Calu3 (cell line): ENCODE measurements around the gene NREP. TPM values are rescaled to one million over a fixed set of nuclear protein-coding genes. Genes with fewer than 3 reads are reported as not detected.

Experiments
- Bru-seq: library from RNA; stranded (reverse); fragments of 400-500 nt; gene quantifications from one replicate; lab custom pipeline; 2021; lab: Mats Ljungman, UMichigan
- BruChase-seq, 2 experiments: library from RNA; stranded (reverse); fragments of 400-500 nt; gene quantifications; one replicate each; lab custom pipeline; 2021; lab: Mats Ljungman, UMichigan
- BruUV-seq: library from RNA; stranded (reverse); fragments of 400-500 nt; replicated peaks from 2 replicates; lab custom pipeline; 2021; lab: Mats Ljungman, UMichigan
- CTCF ChIA-PET: fragments of 300-600 bp; sonication (Branson Sonifier 250); formaldehyde crosslinking; loops from one replicate; lab custom pipeline; 2022; ENCODE audit warnings: antibody characterized with exemption; lab: Charles Lee
- DNase-seq: peaks from one replicate; pipeline ENCODE4 v3.0.0; 2022
- H3K27ac Mint-ChIP-seq: one replicate; pipeline ENCODE4 v1.8.0; 2022; ENCODE audit warnings: mixed read lengths; ENCODE audit not compliant: unreplicated experiment
- H3K27me3 Mint-ChIP-seq: one replicate; pipeline ENCODE4 v1.8.0; 2022; ENCODE audit warnings: mixed read lengths; ENCODE audit not compliant: unreplicated experiment
- H3K36me3 Mint-ChIP-seq: one replicate; pipeline ENCODE4 v1.8.0; 2022; ENCODE audit warnings: mild to moderate bottlenecking, moderate library complexity, mixed read lengths; ENCODE audit not compliant: insufficient read depth, unreplicated experiment
- H3K4me1 Mint-ChIP-seq: one replicate; pipeline ENCODE4 v1.8.0; 2022; ENCODE audit warnings: mild to moderate bottlenecking, low read depth, mixed read lengths; ENCODE audit not compliant: unreplicated experiment
- H3K4me3 Mint-ChIP-seq: one replicate; pipeline ENCODE4 v1.8.0; 2022; ENCODE audit warnings: mild to moderate bottlenecking, low read depth, moderate library complexity, mixed read lengths; ENCODE audit not compliant: unreplicated experiment
- H3K9me3 Mint-ChIP-seq: one replicate; pipeline ENCODE4 v1.8.0; 2022; ENCODE audit warnings: low read depth, mixed read lengths; ENCODE audit not compliant: unreplicated experiment
- CTCF ChIP-seq: fragments of 200-600 bp; IDR thresholded peaks from one replicate; pipeline ENCODE4 v1.8.0; 2022; ENCODE audit warnings: antibody characterized with exemption; ENCODE audit not compliant: unreplicated experiment
- intact Hi-C: fragments of 100-400 bp; cut with micrococcal nuclease; formaldehyde crosslinking; loops from one replicate; pipeline ENCODE4 v1.10.0; 2022; ENCODE audit not compliant: unreplicated experiment
- long read RNA-seq: library from polyadenylated mRNA; stranded (forward); transcript quantifications from one replicate; pipeline ENCODE4 v2.0.0, GENCODE V29; 2022
- total RNA-seq: library from RNA; stranded (reverse); gene quantifications from 2 replicates; pipeline ENCODE4 v1.2.3, GENCODE V29; 2022

Gene NREP
- 19.4 and 24.6 TPM in 2 replicates for total RNA-seq
- percentile 39 among the genes with signal in this experiment for Bru-seq, nascent RNA
- percentile 43 among the genes with signal in this experiment for BruChase-seq, experiment 1, labeled RNA remaining after a 6-hour chase
- percentile 47 among the genes with signal in this experiment for BruChase-seq, experiment 2, labeled RNA remaining after a 2-hour chase
- long read RNA-seq, partial matches to known transcripts = 0 of 6 reads
- long read RNA-seq, other reads (novel, unspliced or antisense) = 2 of 6 reads

GRCh38 chr5:111756581-111757354 is at the start of gene NREP:
NREP (minus strand) TSS chr5:111757194; CDS start chr5:111755772, 1,422 bp downstream.
- no TSS peak for BruUV-seq
- peak; percentile 39 for DNase-seq
- CTCF ChIA-PET = interaction anchor here (0.5 to 1.5 kb wide), 7 partner anchors 57 to 404 kb away, joined by 3 to 7 read pairs (median 5); no protein-coding TSS in a partner anchor
- H3K27me3 Mint-ChIP-seq = no peaks in the 10 kb centered on the region
- H3K27ac Mint-ChIP-seq = peak within 1 kb of the TSS; percentile 72
- no peak for TF ChIP-seq CTCF
- H3K4me1 Mint-ChIP-seq = peaks cover 8% of the 10 kb centered on the region
- peak within 1 kb of the TSS; percentile 60 for H3K4me3 Mint-ChIP-seq
- intact Hi-C loops = loop anchor here (2.0 to 5.0 kb wide), 3 partner anchors 54 to 391 kb away; no protein-coding TSS in a partner anchor
- H3K36me3 Mint-ChIP-seq = peaks cover 18% of the 10 kb centered on the region
- H3K9me3 Mint-ChIP-seq = no peaks in the 10 kb centered on the region

- CTCF ChIA-PET = no interaction called here
- Mint-ChIP-seq H3K9me3 (no peaks in the 10 kb centered on the region), H3K27ac (no peak overlapping the region), H3K27me3 (no peaks in the 10 kb centered on the region), H3K4me1 (peaks cover 9% of the 10 kb centered on the region), H3K4me3 (no peak overlapping the region), H3K36me3 (no peaks in the 10 kb centered on the region)
- TF ChIP-seq CTCF = no peak
- no TSS peak for BruUV-seq
- intact Hi-C loops = no loop called here
- DNase-seq = no peak
These were observed 49.8 kb upstream of the NREP start for GRCh38 chr5:111806753-111807152.

GRCh38 chr5:111806156-111806555 is 49.2 kb upstream of the NREP start:
- Mint-ChIP-seq H3K4me1 (peaks cover 9% of the 10 kb centered on the region), H3K9me3 (no peaks in the 10 kb centered on the region), H3K4me3 (no peak overlapping the region), H3K27me3 (no peaks in the 10 kb centered on the region), H3K27ac (no peak overlapping the region), H3K36me3 (no peaks in the 10 kb centered on the region)
- intact Hi-C loops = no loop called here
- CTCF ChIA-PET = no interaction called here
- BruUV-seq = no TSS peak
- DNase-seq = no peak
- no peak for TF ChIP-seq CTCF

- no TSS peak for BruUV-seq
- no peak for DNase-seq
- H3K4me1 Mint-ChIP-seq = peaks cover 9% of the 10 kb centered on the region
- TF ChIP-seq CTCF = no peak
- H3K27ac Mint-ChIP-seq = no peak overlapping the region
- no peaks in the 10 kb centered on the region for H3K9me3 Mint-ChIP-seq
- H3K27me3 Mint-ChIP-seq = no peaks in the 10 kb centered on the region
- intact Hi-C loops = no loop called here
- CTCF ChIA-PET = no interaction called here
- no peaks in the 10 kb centered on the region for H3K36me3 Mint-ChIP-seq
- H3K4me3 Mint-ChIP-seq = no peak overlapping the region
These were observed 48.1 kb upstream of the NREP start for GRCh38 chr5:111805071-111805470.
